ENCODE data around the gene DENND4B.

The DENND4B gene

DNA sequence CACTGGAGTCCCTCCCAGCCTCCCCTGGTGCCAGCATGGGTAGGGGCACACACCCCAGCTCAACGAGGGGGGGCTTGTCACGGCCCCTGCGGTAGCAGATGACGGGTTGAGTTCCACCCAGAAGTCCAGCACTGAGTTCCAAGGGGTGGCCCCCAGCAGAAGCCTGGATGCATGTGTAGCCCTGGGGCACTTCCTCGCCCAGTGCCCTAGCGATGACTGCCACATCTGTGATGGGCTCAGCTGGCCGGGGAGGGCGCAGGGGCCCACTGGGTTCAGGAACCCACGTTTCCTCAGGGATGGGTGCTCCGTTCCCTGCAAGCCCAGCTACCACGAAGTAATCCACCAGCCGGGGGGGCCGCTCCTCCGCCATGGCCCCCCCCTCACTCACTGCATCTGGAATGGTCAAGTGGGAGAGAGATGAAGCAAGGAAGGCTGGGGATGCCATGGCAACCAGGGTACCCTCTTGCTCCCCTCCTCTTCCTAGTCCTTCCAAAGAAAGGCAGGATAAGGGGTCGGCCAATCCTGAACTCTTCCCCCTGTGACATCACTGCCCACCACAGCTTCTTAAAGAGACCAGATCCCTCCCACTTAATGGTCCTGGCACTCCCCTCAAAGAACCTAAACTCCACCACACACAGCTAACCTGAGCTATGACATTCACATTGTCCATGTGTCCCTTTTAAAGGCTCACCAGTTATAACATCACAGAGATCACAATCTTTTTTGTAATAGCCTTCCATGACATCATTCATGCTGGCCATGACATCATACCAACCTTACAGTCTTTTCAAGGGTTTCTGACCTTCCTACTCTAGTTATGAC lies 2.3 kb downstream of the DENND4B start:
- no peak for DNase-seq

DNA sequence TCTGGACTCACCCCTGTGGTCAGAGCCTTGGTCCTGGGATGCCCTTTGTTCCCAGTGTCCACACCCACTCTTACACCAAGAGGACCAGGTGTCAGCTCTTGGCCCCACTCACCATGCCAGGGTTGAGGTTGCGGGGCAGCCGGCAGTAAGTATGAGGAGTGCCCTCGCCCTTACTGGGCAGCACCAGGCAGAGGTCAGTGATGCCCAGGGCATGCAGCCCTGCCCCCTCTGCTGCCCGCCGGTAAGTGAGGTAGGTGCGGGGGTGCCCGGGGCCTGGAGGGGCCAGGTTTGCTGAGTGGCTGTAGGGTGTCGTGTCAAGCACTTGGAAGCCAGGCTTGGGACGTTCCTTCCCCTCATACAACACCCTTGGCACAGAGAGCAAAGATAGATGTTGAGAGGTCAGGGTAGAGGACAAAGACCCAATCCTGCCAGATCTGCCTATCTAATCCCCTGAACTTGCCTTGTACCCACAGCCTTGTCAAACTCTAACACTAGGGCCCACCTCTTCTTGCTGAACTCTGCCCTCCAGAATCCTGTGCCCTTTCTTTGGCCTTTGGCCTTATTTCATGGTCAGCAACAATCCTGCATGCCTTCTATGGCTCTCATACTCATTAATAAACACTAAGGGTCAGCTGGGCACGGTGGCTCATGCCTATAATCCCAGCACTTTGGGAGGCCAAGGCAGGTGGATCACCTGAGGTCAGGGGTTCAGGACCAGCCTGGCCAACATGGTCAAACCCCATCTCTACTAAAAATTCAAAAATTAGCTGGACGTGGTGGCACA lies 3.6 kb downstream of the DENND4B start:
- DNase-seq, result no peak

DNA sequence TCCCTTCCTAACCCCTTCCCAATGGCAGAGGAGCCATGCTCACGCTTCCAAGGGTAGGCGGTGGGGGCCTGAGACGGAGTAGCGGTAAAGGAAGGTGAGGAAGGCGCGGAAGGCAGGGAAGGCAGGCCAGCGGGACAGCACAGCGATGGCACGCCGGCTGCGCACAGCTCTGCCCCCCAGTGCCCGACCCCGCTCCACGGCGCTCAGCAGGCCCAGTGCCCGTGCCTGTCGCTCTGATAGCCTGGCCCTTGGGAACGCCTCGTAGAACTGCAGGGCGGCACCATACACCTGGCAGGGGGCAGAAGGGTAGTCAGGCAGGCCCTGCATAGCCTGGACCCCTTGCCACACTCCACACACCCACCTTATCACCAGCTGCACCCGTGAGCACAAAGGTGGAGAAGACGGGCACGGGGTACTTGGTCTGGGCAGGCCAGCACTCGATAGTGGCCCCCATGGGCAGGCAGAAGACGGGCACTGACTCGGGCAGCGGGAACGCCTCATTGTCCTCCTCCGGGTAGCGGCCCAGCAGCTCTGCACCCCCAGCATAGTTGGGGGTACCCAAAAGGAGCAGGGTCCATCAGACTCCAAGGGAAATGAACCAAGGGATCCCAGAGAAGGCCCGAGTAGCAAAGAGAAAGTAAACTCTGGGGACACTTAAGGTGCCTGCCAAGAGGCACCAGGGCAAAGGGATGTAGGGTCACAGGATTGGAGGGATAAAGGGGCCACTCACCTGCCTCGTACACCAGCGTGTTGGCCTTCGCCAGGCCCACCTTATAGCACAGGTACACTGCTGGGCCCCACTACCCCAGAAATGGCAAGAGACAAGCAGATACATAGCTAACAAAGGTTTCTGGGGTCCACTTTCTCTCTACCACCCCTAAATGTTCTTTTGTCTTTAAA lies 4.4 kb downstream of the DENND4B start:
- DNase-seq, result no peak

DNA sequence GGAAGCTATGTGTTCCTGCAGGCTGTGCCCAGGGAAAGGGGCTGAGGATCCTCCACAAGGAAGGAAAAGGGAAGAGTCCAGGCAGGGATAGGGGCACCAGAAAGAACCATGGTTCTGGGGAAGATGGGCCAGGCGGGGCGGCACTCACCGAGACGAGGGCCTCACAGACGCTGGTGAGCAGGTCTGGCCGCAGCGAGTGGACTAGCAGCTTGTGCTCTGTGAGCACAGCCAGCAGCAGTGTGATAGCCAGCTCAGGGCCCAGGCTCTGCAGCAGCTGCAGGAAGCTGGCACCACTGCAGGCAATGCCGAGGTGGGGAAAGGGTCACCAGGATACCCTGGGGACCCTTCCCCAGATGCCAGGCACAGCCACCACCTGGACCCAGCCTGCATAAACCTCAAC lies 5.8 kb downstream of the DENND4B start:
- no peak for DNase-seq

DNA sequence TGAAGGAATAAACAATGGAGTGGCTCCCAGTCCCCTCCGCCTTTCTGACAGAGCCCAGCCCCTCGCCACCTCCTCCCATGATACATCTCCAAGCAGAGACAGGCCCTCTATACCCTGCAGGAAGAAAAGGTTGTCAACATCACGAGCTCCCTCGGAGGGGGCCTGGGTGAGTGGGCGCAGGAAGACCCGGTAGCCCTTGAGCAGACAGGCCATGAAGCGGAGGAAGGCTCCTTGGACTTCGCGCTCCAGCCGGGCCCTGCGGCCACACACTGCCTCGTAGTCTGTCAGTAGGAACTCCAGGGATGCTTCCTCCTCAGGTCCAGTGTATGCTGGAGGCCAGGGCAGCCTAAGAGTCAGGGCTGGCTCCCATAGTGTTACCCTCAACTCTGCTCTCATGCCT lies 7.0 kb downstream of the DENND4B start:
- no peak for DNase-seq

DNA sequence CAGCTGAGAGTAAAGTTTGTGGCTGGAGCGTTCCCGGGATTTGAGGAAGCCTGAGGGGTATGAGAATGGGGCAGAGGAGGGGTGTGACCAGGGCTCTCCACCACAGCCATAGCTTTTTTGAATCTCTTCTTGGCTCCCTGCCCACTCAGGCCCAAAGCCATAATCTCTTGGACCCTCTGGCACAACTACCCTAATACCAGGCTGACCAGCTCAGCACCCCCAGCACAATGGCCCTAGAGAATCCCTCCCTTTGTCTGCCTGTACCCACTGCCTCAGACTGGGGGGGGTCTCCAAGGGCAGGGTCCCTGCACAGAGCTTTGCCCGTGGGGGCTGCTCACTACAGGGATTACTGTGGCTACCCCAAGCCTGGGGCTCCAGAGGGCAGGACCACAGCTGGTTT lies 7.5 kb downstream of the DENND4B start:
- no peak for DNase-seq

DNA sequence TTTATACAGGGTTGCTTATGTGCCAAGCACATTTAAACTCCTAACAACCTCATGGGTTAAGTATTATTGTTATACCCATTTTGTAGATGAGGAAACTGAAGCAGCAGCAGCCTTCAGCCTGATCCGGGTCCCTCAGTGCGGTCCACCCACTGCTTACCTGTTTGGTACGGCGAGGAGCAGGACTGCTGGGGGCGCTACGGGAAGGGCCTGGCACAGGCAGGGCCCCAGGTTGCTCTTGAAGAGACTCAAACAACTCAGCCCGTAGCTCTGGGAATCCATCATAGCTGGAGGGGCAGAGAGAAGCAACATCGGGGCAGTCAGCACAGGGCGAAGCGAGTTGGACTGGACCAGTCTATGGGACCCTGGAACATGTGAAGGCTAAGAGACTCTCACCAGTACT lies 9.2 kb downstream of the DENND4B start:
- no peak for DNase-seq

DNA sequence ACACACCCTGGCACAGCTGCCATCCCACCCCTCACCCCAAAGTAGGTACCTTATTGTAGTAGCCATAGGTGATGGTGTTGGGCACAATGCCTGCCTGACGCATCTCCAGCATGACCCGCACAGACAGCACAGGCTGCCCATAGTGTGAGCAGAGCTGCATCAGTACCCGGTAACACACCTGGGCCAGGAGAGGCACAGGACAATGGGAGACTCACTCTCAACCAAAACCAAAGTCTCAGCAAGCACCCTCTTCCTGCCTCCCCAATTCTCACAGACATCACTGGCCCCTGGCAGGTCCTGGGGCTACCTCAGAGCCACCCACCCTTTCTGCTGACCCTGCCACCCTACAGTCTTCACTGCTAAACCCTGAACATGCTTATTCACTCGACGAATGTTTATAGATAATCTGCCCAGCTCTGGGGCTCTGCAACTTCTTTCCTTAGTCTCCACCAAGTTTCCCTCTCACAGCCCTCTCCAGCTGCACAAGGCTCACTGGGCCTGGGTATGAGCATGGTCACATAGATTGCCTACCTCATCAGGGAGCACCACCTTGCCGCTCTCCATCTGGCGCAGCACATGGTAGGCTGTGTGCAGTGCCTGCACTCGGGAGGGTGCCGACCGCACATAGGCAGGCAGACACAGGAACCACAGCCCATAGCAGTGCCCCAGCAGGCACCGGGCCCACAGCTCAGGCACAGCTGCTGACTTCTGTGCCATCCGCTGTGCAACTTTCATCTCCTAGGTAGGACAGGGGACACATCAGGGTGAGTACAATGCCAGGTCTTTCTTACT lies 10.3 kb downstream of the DENND4B start:
- no peak for DNase-seq

DNA sequence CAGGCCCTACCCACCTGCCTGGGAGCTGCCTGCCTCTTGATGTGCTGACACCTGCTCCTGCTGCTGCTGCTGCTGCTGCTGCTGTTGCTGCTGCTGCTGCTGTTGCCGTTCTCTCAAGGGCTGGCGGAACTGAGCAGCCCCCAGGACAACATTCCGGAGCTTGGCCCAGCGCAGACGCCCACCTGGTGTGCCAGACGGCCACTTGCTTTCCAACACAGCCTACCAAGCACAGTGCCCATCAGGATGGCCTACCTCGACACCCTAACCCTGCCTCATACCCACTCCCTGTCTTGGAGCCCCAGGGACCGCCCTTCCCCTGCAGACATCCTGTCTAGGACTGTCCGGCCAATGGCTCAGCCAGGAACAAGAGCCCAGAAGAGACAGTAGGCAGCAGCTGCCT lies 11.8 kb downstream of the DENND4B start:
- no peak for DNase-seq

DNA sequence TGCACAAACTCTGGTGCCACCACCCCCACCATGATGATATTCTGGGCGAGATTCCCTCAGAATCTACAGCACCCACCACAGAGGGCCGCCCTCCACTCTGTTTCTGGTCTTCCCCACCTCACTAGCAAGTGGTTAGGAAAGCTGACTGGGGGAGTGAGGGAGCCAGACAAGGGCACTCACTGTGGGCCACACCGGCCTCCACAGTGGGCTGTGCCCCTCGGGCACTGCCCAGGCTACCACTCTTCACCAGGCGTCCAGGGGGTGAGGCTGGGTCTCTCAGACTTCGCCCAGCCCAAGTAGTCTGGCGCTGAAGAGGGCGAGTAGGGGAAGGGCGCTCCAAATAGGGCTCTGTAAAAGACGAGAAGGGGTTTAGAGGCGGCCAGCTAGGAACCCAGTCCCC lies 12.6 kb downstream of the DENND4B start:
- DNase-seq, result no peak

DNA sequence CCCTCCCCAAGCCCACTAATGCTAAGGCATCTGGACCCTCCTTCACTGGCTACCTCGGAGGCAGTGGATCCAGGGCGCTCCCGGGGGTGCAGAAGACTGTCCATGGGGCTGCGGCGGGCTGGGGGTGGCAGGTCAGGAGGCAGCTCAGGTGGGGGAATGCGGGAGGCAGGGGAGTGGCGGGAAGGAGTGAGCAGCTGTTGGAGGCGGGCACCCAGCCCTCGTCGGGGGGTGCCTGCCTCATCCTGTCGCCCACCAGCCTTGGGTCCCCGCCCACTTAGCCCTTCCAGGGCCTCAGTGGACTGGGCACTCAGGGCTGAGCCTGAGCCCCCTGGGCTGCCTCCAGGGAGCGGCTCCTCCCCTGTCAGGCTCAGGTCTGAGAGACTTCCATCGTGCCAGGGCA lies 13.1 kb downstream of the DENND4B start:
- DNase-seq, result no peak

DNA sequence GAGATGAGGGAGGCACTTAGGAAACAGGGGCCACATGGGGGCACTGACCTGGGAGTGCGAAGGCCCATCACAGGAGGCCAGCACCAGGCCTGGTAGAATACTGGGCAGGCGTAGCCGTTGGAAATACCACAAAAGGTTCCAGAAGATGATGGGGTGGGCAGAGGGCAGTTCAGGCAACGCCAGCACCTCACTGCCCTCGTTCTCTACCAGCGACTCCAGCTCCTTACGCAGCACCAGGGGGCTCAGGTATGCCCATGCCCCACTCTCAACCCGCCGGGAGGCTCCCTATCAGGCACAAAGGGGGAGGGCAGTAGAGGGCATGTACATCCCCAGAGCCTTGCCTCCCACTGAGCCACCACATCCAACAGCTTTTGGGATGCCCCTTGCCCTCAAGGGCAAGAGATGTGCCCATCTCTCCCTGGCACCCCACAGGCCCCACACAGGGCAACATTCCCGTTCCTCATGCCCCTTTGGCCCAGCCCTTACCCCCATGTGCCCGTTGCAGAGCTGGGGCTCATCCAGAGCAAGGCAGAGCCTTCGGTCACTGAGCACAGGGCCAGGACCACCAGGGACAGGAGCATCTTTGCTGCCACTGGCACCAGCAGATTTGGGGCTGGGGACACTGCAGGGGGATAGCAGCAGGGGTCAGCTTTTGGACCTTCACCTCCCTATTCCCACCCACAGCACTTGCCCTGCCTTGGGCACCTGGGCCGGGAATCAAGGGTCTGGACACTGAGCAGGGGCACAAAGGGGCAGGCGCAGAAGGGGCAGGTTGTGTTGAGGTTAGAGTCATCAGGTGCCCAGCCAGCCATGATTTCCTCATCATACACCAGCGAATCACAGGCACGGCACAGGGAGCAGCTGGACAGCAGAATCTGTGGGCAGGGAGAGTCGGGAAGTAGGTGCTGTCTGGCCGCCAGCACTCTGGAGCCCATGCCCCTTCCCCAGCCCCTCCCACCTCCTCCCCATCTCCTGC lies 14.1 kb downstream of the DENND4B start:
- DNase-seq, result no peak

DNA sequence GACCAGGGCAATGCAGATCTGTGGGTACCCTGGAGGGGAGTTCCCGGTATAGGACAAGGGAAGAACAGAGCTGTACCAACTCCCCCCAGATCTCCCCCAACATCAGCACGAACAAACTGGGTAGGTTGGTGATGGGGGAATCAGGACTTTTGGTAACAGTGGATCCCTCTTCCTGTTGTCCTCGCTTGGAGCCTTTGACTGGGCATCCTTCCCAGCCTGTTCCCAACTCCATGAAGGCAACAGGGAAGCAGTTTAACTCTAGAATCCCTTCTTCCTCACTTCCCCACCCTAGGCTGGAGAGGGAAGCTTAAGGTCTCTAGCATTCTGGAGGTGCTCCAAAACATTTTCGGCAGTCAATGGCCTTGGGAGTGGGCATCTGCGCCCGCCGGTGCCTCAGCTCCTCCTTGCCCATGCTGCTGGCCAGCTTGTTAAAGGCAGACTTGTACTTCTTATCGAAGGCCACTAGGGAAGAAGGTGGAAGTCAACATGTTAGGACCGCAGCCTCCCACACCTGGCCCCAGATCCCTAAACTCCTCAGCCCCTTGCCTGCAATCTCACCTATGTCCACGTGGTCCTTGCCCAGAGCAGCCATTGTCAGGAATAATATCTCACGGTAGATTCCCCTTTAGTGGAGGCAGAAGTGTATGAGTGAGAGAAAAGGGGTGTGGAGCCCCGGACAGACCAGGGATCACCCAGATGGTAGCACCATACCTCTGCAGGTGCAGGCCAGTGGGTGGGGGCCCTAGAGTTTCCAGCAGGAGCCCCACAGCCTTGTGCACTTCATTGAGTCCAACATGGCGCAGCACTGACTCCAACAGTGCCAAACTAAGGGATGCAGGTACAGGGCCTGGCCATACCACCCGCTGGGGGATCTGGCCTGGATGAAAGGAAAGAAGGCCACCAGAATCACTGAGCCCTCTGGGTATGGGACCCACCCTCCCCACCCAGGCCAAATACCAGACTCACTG lies 16.3 kb downstream of the DENND4B start:
- no peak for DNase-seq

DNA sequence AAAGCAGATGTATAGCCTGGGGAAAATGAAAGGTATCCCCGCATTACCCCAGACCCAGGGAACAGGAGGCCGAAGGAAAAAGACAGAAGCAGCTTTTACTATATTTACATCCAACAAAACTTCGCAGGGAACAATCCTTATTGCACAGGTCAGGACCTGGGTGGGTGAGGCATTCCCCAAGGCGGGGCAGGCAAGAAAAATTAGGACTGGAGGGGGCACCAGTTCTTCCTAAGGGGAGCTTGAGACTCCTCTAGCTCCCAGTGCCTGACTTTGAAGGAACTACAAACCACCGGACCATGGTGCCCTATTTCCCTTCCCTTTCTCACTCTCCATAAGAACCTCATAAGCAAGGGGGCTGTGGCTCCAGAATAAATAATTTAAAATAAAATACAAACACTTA lies 17.1 kb downstream of the DENND4B start:
- DNase-seq, result no peak

DNA sequence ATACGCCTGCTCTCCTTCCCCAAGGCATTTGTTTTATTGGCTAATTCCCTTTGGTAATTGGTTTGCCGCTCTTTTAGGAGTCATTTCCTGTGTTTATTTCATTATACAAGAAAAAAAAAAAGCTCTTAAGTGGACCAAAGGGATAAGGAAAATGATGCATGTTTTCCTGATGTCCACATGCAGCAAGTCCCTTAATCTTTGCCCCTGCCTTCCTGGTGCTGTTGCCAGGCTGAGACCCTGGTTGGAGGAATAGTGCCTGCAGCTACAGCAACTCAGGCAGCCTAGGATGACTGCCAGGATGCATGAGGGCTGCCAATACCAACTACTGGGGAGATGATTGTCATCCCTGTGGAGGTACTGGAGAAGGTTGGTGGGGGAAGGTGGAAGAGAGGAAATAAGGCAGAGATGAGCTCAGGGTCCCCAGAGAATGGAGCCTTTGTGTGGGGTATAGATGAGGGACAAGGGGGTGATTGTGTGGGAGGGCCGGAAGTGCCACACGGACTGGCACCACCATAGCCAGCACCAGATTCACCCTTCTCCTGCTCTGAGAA lies 17.7 kb downstream of the DENND4B start:
- no peak for DNase-seq

DNA sequence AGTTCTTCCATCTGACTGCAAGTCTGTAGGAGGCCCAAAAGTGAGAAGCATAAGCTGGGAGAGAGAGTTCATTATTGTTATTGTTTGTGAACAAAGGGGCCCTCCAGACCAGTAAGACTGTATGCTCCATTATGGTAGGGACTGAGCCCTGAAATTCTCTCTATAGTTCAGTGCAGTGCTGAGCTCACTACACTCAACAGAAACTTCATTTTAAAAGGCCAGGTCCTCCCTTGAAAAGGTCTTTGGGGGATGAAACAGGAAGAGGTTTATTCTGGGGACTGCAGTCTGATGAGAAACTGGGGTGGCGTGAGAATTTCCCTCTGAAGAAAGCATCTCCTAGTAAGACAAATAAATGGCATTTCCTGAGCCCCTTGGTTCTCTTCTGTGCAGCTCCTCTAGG lies 18.3 kb downstream of the DENND4B start:
- no peak for DNase-seq

DNA sequence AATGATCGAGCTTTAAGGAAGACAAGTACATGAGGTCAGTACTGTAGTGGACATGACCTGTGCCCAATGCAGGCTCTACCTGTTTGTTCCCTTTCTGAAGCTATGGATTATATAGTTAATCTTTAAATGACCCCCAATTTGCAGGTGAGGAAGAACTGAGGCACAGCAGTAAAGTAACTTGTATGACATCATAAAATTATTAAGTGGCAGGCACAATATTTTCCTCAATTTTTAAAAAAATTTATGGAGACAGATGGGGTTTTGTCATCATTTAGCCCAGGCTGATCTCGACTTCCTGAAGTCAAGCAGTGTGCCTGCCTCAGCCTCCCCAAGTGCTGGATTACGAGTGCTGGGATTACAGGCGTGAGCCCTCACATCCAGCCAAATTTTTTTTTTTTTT lies 20.1 kb downstream of the DENND4B start:
- DNase-seq, result no peak

DNA sequence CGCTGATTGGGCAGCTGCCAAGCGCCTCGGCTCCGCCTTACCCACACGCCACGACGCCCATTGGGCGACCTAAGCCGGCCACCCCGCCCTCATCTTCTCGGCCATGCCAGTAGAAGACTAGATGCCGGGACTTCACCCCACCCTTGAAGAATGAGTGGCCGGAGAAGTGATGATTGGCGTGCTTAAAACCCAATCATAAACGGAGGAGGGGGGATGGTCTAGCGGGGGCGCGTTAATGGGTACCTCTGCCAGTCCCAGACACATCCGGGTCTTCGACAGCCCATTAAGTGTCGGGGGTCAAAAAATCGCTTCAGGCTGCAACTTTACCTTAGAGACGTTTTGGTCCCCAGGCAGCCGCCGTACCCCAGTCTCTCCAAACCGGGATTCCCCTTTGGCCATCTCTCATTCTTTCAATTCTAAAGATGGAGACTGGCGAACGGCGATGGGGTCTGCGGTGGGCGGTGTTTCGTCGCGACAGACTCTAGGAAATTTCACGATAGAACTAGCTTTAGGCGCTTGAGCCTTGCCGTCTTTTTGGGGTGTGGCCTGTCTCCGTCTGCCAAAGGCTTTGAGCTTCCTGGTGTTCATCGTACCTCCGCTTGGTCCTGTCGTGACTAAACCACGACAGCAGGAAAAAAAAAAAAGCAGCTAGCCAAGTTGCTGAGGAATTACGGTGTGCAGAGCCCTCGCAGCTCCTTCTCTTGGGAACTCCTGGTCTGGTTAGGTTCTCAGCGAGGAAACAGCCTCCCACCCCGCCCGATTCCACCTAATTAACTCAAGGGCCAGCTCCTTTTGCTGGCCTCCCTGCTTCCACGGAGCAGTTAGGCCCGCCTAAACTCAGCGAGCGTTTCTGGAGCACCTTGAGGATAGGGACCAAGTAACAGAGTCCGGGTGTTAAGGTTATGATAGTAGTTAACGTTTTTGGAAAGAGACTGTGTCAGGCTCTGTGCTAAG lies 23.3 kb downstream of the DENND4B start, which contains the start of gene GATAD2B:
GATAD2B (minus strand) TSS at position 1 of the 954 bp plus-strand sequence. CDS start 94,625 bp downstream, outside the sequence.
- peak; percentile 97 for DNase-seq

Data from T1000 (cell line).